ENCODE data around the gene NRXN3.

The NRXN3 gene

DNA sequence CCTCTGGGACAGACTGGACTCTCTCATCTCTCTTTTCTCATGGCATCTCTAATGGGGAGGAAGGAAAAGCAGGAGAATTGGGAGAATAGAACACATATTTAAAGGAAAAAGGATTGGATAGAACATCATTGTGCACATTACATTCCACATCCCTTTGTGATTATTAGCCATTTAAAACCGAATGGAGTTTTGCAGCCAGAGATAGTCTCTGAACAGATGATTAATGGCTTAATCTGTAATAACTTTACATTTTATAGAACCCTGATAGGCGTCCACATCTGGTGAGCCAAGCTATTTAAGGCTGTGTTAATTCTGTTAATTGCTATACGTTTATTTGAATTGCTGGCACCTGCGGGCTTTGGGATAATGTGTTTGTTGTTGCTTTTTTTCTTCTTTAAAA is 487.3 kb downstream of the NRXN3 start:
- Histone ChIP-seq H3K4me3 (ENCODE audit: low read depth, low read length, poor library complexity, severe bottlenecking) (no peak overlapping the region), H3K27me3 (ENCODE audit: insufficient read depth, low read length) (no peaks in the 10 kb centered on the region), H3K9ac (ENCODE audit: low read length) (no peak overlapping the region), H3K27ac (ENCODE audit: low read depth, low read length, poor library complexity, severe bottlenecking) (no peak overlapping the region), H3K36me3 (ENCODE audit: insufficient read depth, low read length) (no peaks in the 10 kb centered on the region), H3K4me2 (ENCODE audit: low read length) (no peak overlapping the region), H3K4me1 (ENCODE audit: insufficient read depth, low read length, severe bottlenecking) (no peaks in the 10 kb centered on the region), H3K79me2 (ENCODE audit: insufficient read depth, low read length) (no peaks in the 10 kb centered on the region), H3K9me2 (ENCODE audit: low read depth, low read length) (no peaks in the 10 kb centered on the region), H3F3A (ENCODE audit: insufficient read depth, low read length) (no peaks in the 10 kb centered on the region), H3K9me3 (ENCODE audit: low read length) (no peaks in the 10 kb centered on the region), H4K20me1 (ENCODE audit: insufficient read depth, low read length) (no peaks in the 10 kb centered on the region), H2AFZ (ENCODE audit: low read length) (no peak overlapping the region)
- no peak for TF ChIP-seq EZH2 (IDR thresholded peaks at IDR 0.05; ENCODE audit: borderline replicate concordance, low read length)
- TF ChIP-seq, protein P1, sequence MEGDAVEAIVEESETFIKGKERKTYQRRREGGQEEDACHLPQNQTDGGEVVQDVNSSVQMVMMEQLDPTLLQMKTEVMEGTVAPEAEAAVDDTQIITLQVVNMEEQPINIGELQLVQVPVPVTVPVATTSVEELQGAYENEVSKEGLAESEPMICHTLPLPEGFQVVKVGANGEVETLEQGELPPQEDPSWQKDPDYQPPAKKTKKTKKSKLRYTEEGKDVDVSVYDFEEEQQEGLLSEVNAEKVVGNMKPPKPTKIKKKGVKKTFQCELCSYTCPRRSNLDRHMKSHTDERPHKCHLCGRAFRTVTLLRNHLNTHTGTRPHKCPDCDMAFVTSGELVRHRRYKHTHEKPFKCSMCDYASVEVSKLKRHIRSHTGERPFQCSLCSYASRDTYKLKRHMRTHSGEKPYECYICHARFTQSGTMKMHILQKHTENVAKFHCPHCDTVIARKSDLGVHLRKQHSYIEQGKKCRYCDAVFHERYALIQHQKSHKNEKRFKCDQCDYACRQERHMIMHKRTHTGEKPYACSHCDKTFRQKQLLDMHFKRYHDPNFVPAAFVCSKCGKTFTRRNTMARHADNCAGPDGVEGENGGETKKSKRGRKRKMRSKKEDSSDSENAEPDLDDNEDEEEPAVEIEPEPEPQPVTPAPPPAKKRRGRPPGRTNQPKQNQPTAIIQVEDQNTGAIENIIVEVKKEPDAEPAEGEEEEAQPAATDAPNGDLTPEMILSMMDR (IDR thresholded peaks at IDR 0.05; ENCODE audit: low read length): no peak

DNA sequence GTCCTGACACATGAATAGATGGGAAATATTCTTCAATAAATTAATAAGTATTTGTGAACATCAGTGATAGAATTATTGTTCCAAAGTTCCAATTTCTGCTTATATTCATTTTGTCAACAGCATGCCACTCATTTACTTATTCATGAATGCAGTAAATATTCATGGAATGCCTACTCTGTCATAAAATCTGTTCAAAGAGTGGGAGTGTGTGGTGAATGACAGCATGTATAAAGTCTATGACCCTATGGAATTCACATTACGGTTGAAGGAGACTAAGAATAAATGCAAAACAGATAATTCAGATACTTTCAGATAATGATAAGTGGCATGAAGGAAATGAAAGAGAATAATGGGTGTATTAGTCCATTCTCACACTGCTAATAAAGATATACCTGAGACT is 494.7 kb downstream of the NRXN3 start:
- no peaks in the 10 kb centered on the region for H3K36me3 ChIP-seq (ENCODE audit: insufficient read depth, low read length)
- H3K9me3 ChIP-seq (ENCODE audit: low read length): no peaks in the 10 kb centered on the region
- H3K27me3 ChIP-seq (ENCODE audit: insufficient read depth, low read length): no peaks in the 10 kb centered on the region
- H3F3A ChIP-seq (ENCODE audit: insufficient read depth, low read length): no peaks in the 10 kb centered on the region
- H3K27ac ChIP-seq (ENCODE audit: low read depth, low read length, poor library complexity, severe bottlenecking): no peak overlapping the region
- H3K9ac ChIP-seq (ENCODE audit: low read length): no peak overlapping the region
- no peak overlapping the region for H2AFZ ChIP-seq (ENCODE audit: low read length)
- H4K20me1 ChIP-seq (ENCODE audit: insufficient read depth, low read length): no peaks in the 10 kb centered on the region
- no peaks in the 10 kb centered on the region for H3K9me2 ChIP-seq (ENCODE audit: low read depth, low read length)
- H3K4me3 ChIP-seq (ENCODE audit: low read depth, low read length, poor library complexity, severe bottlenecking): no peak overlapping the region
- H3K4me1 ChIP-seq (ENCODE audit: insufficient read depth, low read length, severe bottlenecking): no peaks in the 10 kb centered on the region
- H3K79me2 ChIP-seq (ENCODE audit: insufficient read depth, low read length): no peaks in the 10 kb centered on the region
- TF ChIP-seq, protein P1 (IDR thresholded peaks at IDR 0.05; ENCODE audit: low read length): no peak
- no peak for TF ChIP-seq EZH2 (IDR thresholded peaks at IDR 0.05; ENCODE audit: borderline replicate concordance, low read length)
- H3K4me2 ChIP-seq (ENCODE audit: low read length): no peak overlapping the region

DNA sequence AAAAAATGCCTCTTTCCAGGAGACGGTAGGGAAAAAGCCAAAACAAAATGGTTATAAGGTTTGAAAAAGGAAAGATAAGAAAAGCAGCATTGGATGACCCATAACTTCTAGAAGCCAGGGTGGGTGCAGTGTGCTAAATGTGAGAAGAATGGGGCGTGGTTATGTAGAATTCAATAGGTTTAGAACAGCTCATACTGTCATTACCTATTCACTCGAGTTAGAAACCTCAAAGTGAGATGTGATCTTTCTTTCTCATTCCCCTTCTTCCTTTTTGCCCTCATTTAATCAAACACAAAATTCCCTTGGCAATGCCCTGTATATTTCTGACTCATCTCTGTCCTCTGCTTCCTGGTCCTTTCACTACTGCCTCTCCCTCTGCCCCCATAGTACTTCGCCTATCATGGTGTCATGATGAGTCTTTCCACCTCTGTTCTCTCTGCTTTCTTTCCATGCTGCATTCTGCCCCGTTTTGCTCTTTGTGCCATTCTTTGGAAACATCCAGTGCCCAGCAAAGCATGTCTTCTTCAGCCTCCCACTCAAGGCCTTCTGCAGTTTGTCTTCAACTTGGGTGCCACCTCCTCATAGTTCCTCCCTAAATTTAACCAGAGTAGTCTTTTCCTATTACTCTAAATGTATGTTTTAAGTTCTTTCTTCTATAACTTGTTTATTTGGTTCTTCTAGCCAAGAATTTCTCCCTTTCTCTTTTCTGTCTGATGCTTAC is 496.3 kb downstream of the NRXN3 start:
- no peaks in the 10 kb centered on the region for H3K27me3 ChIP-seq (ENCODE audit: insufficient read depth, low read length)
- no peaks in the 10 kb centered on the region for H3K9me2 ChIP-seq (ENCODE audit: low read depth, low read length)
- no peak overlapping the region for H2AFZ ChIP-seq (ENCODE audit: low read length)
- no peaks in the 10 kb centered on the region for H3K79me2 ChIP-seq (ENCODE audit: insufficient read depth, low read length)
- H3K4me3 ChIP-seq (ENCODE audit: low read depth, low read length, poor library complexity, severe bottlenecking): no peak overlapping the region
- H3K9me3 ChIP-seq (ENCODE audit: low read length): no peaks in the 10 kb centered on the region
- H3F3A ChIP-seq (ENCODE audit: insufficient read depth, low read length): no peaks in the 10 kb centered on the region
- no peaks in the 10 kb centered on the region for H4K20me1 ChIP-seq (ENCODE audit: insufficient read depth, low read length)
- no peak overlapping the region for H3K4me2 ChIP-seq (ENCODE audit: low read length)
- H3K4me1 ChIP-seq (ENCODE audit: insufficient read depth, low read length, severe bottlenecking): no peaks in the 10 kb centered on the region
- no peak overlapping the region for H3K27ac ChIP-seq (ENCODE audit: low read depth, low read length, poor library complexity, severe bottlenecking)
- TF ChIP-seq, protein P1 (IDR thresholded peaks at IDR 0.05; ENCODE audit: low read length): no peak
- no peak for TF ChIP-seq EZH2 (IDR thresholded peaks at IDR 0.05; ENCODE audit: borderline replicate concordance, low read length)
- H3K9ac ChIP-seq (ENCODE audit: low read length): no peak overlapping the region
- no peaks in the 10 kb centered on the region for H3K36me3 ChIP-seq (ENCODE audit: insufficient read depth, low read length)

Measured in OCI-LY1 (cell line).